ENCODE data around the gene CORIN. TPM values are rescaled to one million over a fixed set of nuclear protein-coding genes. Genes with fewer than 3 reads are reported as not detected.

CORIN gene
- total and polyA plus RNA-seq, 2 experiments from 2014 or later: not detected

GRCh38 chr4:47579235-47579634 lies 258.6 kb downstream of the CORIN start (continued):
- TF ChIP-seq CTCF (conservative IDR thresholded peaks at IDR 0.05; ENCODE audit: low read depth in 2 of 2) (no peak), REST (IDR thresholded peaks at IDR 0.05; ENCODE audit: unreplicated experiment) (no peak), POLR2AphosphoS5 (IDR thresholded peaks at IDR 0.05; ENCODE audit: low read depth) (no peak), ETS1 (IDR thresholded peaks at IDR 0.05) (no peak)

GRCh38 chr4:47577779-47578553 lies 259.9 kb downstream of the CORIN start:
- H3K9me2 ChIP-seq (ENCODE audit: insufficient read depth): 0 out of 2 replicates have a peak, but pooled peaks cover 3% of the 10 kb centered on the region
- Mint-ChIP-seq H3K4me3 (no peak overlapping the region), H3K4me1 (no peaks in the 10 kb centered on the region), H3K27me3 (ENCODE audit: insufficient read depth, low read depth, poor library complexity) (no peaks in the 10 kb centered on the region), H3K9me3 (no peaks in the 10 kb centered on the region), H3K36me3 (ENCODE audit: low read depth) (no peaks in the 10 kb centered on the region), H3K27ac (no peak overlapping the region)
- H3K4me2 ChIP-seq: no peak overlapping the region
- no peaks in the 10 kb centered on the region for H3K4me1 ChIP-seq (ENCODE audit: insufficient read depth)
- H2AFZ ChIP-seq: no peak overlapping the region
- H3F3A ChIP-seq (replicated peaks; ENCODE audit: low read depth): no peaks in the 10 kb centered on the region
- H3K36me3 ChIP-seq (ENCODE audit: insufficient read depth): no peaks in the 10 kb centered on the region
- no peak overlapping the region for H3K4me3 ChIP-seq
- H3K27ac ChIP-seq (ENCODE audit: low read depth): no peak overlapping the region
- no peak for DNase-seq (ENCODE audit: low spot score)
- ATAC-seq: no peak
- H4K20me1 ChIP-seq (replicated peaks; ENCODE audit: insufficient read depth): no peaks in the 10 kb centered on the region
- no peaks in the 10 kb centered on the region for H3K27me3 ChIP-seq (ENCODE audit: insufficient read depth)
- no peaks in the 10 kb centered on the region for H3K79me2 ChIP-seq (replicated peaks; ENCODE audit: insufficient read depth)
- TF ChIP-seq ZNF462 (CRISPR knock-in tag; IDR thresholded peaks at IDR 0.05) (no peak), STAT1 (IDR thresholded peaks at IDR 0.05; ENCODE audit: unreplicated experiment) (no peak), ZNF331 (CRISPR knock-in tag; IDR thresholded peaks at IDR 0.05; ENCODE audit: low read depth) (no peak), NANOG (IDR thresholded peaks at IDR 0.05; ENCODE audit: borderline replicate concordance) (no peak), POLR2AphosphoS5 (IDR thresholded peaks at IDR 0.05; ENCODE audit: low read depth) (no peak), ETS1 (IDR thresholded peaks at IDR 0.05) (no peak), CREB1 (CRISPR knock-in tag; IDR thresholded peaks at IDR 0.05; ENCODE audit: low read depth) (no peak), ZNF114 (CRISPR knock-in tag; IDR thresholded peaks at IDR 0.05) (no peak)

Data from GM23338 (cell line).